CD14-positive monocyte (primary cell): ENCODE data around the gene PAFAH2. TPM values are rescaled to one million over a fixed set of nuclear protein-coding genes. Genes with fewer than 3 reads are reported as not detected.

ENCODE experiments used
- DNase-seq, 3 donors: peaks; one replicate each; pipeline ENCODE4 v3.0.0-alpha.2; 2011 to 2022
- H2AFZ ChIP-seq: 2 replicates; pipeline ENCODE4 v1.6.0; 2012; ENCODE audit warnings: mild to moderate bottlenecking, low read depth, low read length, inconsistent platforms; ENCODE audit not compliant: insufficient read depth, poor library complexity, severe bottlenecking
- H3K27ac ChIP-seq, 2 donors: 1 replicate in 1 of 2; 2 replicates in 1 of 2; pipeline ENCODE4 v1.5.1; 2012 to 2013; ENCODE audit warnings: low read length in 2 of 2, control low read depth in 1 of 2, inconsistent platforms in 1 of 2, low read depth in 1 of 2, mild to moderate bottlenecking in 1 of 2
- H3K27me3 ChIP-seq, 2 donors: one replicate each; pipeline versions ENCODE4 v1.6.0 to v1.6.1; 2011 to 2013; ENCODE audit warnings: low read length in 2 of 2; ENCODE audit not compliant: control insufficient read depth in 2 of 2, insufficient read depth in 2 of 2
- H3K36me3 ChIP-seq, 2 donors: replicated peaks in 1 of 2; 1 replicate in 1 of 2; 2 replicates in 1 of 2; pipeline versions ENCODE4 v1.5.1 to v1.6.1; 2012 to 2013; ENCODE audit warnings: low read length in 2 of 2, control low read depth in 1 of 2, inconsistent platforms in 1 of 2, mild to moderate bottlenecking in 1 of 2; ENCODE audit not compliant: insufficient read depth in 2 of 2, control insufficient read depth in 1 of 2
- H3K4me1 ChIP-seq, 2 donors: 1 replicate in 1 of 2; 2 replicates in 1 of 2; pipeline versions ENCODE4 v1.5.1 to v1.6.1; 2012 to 2013; ENCODE audit warnings: low read length in 2 of 2, control low read depth in 1 of 2, inconsistent platforms in 1 of 2, mild to moderate bottlenecking in 1 of 2, moderate library complexity in 1 of 2; ENCODE audit not compliant: insufficient read depth in 2 of 2, control insufficient read depth in 1 of 2
- H3K4me2 ChIP-seq: replicated peaks from 2 replicates; pipeline ENCODE3; 2012; ENCODE audit warnings: low read length, moderate library complexity, mild to moderate bottlenecking; ENCODE audit not compliant: poor library complexity, severe bottlenecking; ENCODE audit errors: extremely low read depth
- H3K4me3 ChIP-seq, 3 experiments: fragments of 200-600 bp in 1 of 3; sonication (generic) in 1 of 3; replicated peaks in 1 of 3; 1 replicate in 2 of 3; 2 replicates in 1 of 3; pipeline ENCODE4 v1.5.1; 2011 to 2013; ENCODE audit warnings: low read length in 3 of 3, mild to moderate bottlenecking in 3 of 3, control low read depth in 2 of 3, low read depth in 2 of 3, inconsistent platforms in 1 of 3, moderate library complexity in 1 of 3
- H3K79me2 ChIP-seq: 2 replicates; pipeline ENCODE4 v1.6.0; 2012; ENCODE audit warnings: mild to moderate bottlenecking, control low read depth, inconsistent platforms, low read length, moderate library complexity; ENCODE audit not compliant: insufficient read depth
- H3K9ac ChIP-seq: 2 replicates; pipeline ENCODE4 v1.6.0; 2017; ENCODE audit warnings: low read length, mild to moderate bottlenecking; ENCODE audit not compliant: insufficient read depth, poor library complexity, severe bottlenecking
- H3K9me3 ChIP-seq, 2 donors: replicated peaks in 1 of 2; 1 replicate in 1 of 2; 2 replicates in 1 of 2; pipeline versions ENCODE4 v1.5.1 to v1.6.1; 2012 to 2013; ENCODE audit warnings: low read length in 2 of 2, control low read depth in 1 of 2; ENCODE audit not compliant: control insufficient read depth in 1 of 2, insufficient read depth in 1 of 2
- H4K20me1 ChIP-seq: 2 replicates; pipeline ENCODE4 v1.6.0; 2012; ENCODE audit warnings: mild to moderate bottlenecking, low read length, control low read depth, moderate library complexity; ENCODE audit not compliant: insufficient read depth
- H3K27ac Mint-ChIP-seq, 7 donors: one replicate each; pipeline ENCODE4 v1.8.0; 2020; ENCODE audit warnings: mild to moderate bottlenecking in 7 of 7, mixed read lengths in 7 of 7, moderate library complexity in 6 of 7, inconsistent platforms in 2 of 7
- H3K27me3 Mint-ChIP-seq, 3 donors: one replicate each; pipeline ENCODE4 v1.8.0; 2021 to 2022; ENCODE audit warnings: low read depth in 3 of 3, mild to moderate bottlenecking in 3 of 3, mixed read lengths in 3 of 3, moderate library complexity in 3 of 3, inconsistent platforms in 1 of 3
- H3K36me3 Mint-ChIP-seq, 2 donors: one replicate each; pipeline ENCODE4 v1.8.0; 2020; ENCODE audit warnings: mixed read lengths in 2 of 2, inconsistent platforms in 1 of 2, mild to moderate bottlenecking in 1 of 2
- H3K4me1 Mint-ChIP-seq: one replicate; pipeline ENCODE4 v1.8.0; 2020; ENCODE audit warnings: mild to moderate bottlenecking, mixed read lengths
- H3K4me3 Mint-ChIP-seq, 2 donors: one replicate each; pipeline ENCODE4 v1.8.0; 2020; ENCODE audit warnings: mild to moderate bottlenecking in 2 of 2, mixed read lengths in 2 of 2, moderate library complexity in 1 of 2
- H3K9me3 Mint-ChIP-seq, 7 donors: one replicate each; pipeline ENCODE4 v1.8.0; 2020 to 2022; ENCODE audit warnings: mixed read lengths in 7 of 7, mild to moderate bottlenecking in 6 of 7, moderate library complexity in 6 of 7, inconsistent platforms in 2 of 7
- CTCF ChIP-seq: fragments of 200-600 bp; IDR thresholded peaks from one replicate; pipeline ENCODE4 v1.8.0; 2022; ENCODE audit warnings: antibody characterized with exemption, mild to moderate bottlenecking
- WGBS: methylation state at CpG from one replicate; pipeline ENCODE4 v1.1.5; 2013; ENCODE audit warnings: missing lambda C conversion rate; ENCODE audit not compliant: insufficient coverage; 5-methylcytosine and 5-hydroxymethylcytosine counted together
- intact Hi-C, 2 donors: fragments of 100-400 bp; cut with micrococcal nuclease; formaldehyde crosslinking; loops; one replicate each; pipeline versions ENCODE4 v1.15.0 to v1.15.1; 2023
- polyA plus RNA-seq, 3 donors: library from polyadenylated mRNA; depleted of rRNA in 1 of 3; unstranded in 2 of 3; stranded (reverse) in 1 of 3; fragments of 300-500 nt in 2 of 3; fragments of >200 nt in 1 of 3; fragmentation: Illumina TruSeq in 2 of 3; gene quantifications; 1 replicate in 2 of 3; 2 replicates in 1 of 3; pipeline ENCODE4 v1.2.3, GENCODE V29; 2012 to 2021

The PAFAH2 gene
- polyA plus RNA-seq, 3 donors: 6.4 to 9.2 (median 6.8) TPM

GRCh38 chr1:26045722-26046245, 47.9 kb upstream of the PAFAH2 start, which contains the start of gene SLC30A2:
TSS of gene SLC30A2 (minus strand) at chr1:26046118. CDS start at chr1:26045896, 222 bp downstream.
- Histone ChIP-seq H3K9ac (no peak within 1 kb of the TSS), H3K4me1 (peaks cover 0 to 5% of the 10 kb centered on the region in 2 donors), H3K36me3 (no peaks in the 10 kb centered on the region), H2AFZ (no peak within 1 kb of the TSS), H3K79me2 (no peaks in the 10 kb centered on the region), H3K27me3 (peaks cover 28 to 67% of the 10 kb centered on the region in 2 donors), H3K4me3 (no peak within 1 kb of the TSS), H3K9me3 (peaks cover 0 to 24% of the 10 kb centered on the region in 2 donors), H3K27ac (no peak within 1 kb of the TSS), H3K4me2 (no peak within 1 kb of the TSS), H4K20me1 (no peaks in the 10 kb centered on the region)
- H3K4me3 Mint-ChIP-seq: peak within 1 kb of the TSS in 1 of 2 donors; percentile 84
- no peak for DNase-seq
- TF ChIP-seq CTCF: no peak
- peaks cover 6% of the 10 kb centered on the region for H3K4me1 Mint-ChIP-seq
- intact Hi-C loops: no loop called here
- WGBS: 1% methylated on average over 61 of the region's 62 CpGs
- H3K9me3 Mint-ChIP-seq: peaks cover 0 to 12% (median 1%) of the 10 kb centered on the region in 7 donors
- no peak within 1 kb of the TSS for H3K27ac Mint-ChIP-seq
- H3K36me3 Mint-ChIP-seq: no peaks in the 10 kb centered on the region
- peaks cover 51 to 85% (median 65%) of the 10 kb centered on the region in 3 donors for H3K27me3 Mint-ChIP-seq

- no peaks in the 10 kb centered on the region for H3K79me2 ChIP-seq
- peaks cover 28 to 67% of the 10 kb centered on the region in 2 donors for H3K27me3 ChIP-seq
- Mint-ChIP-seq H3K27me3 (peaks cover 50 to 79% (median 61%) of the 10 kb centered on the region in 3 donors), H3K9me3 (peaks cover 0 to 11% (median 1%) of the 10 kb centered on the region in 7 donors), H3K4me3 (peak overlapping the region in 1 of 2 donors; percentile 84), H3K27ac (no peak overlapping the region), H3K4me1 (peaks cover 6% of the 10 kb centered on the region), H3K36me3 (no peaks in the 10 kb centered on the region)
- H3K27ac ChIP-seq: no peak overlapping the region
- DNase-seq: no peak
- H2AFZ ChIP-seq: no peak overlapping the region
- H3K4me1 ChIP-seq: peaks cover 0 to 5% of the 10 kb centered on the region in 2 donors
- no peak overlapping the region for H3K4me2 ChIP-seq
- TF ChIP-seq CTCF: no peak
- no peak overlapping the region for H3K4me3 ChIP-seq
- 34% methylated on average over 29 of the region's 29 CpGs for WGBS
- no peaks in the 10 kb centered on the region for H3K36me3 ChIP-seq
- H4K20me1 ChIP-seq: no peaks in the 10 kb centered on the region
- peaks cover 0 to 24% of the 10 kb centered on the region in 2 donors for H3K9me3 ChIP-seq
- intact Hi-C loops: no loop called here
- H3K9ac ChIP-seq: no peak overlapping the region
Measured at GRCh38 chr1:26044971-26045721, 47.3 kb upstream of the PAFAH2 start.
